ENCODE measurements around the gene ATG16L1. TPM values are rescaled to one million over a fixed set of nuclear protein-coding genes. Genes with fewer than 3 reads are reported as not detected.

Gene ATG16L1
- total RNA-seq, 6 experiments from 2014 or later: 14.7 to 20.2 (median 17.9) TPM

GRCh38 chr2:233223059-233223894 is 28.2 kb upstream of the ATG16L1 start:
- Histone ChIP-seq H3K36me3 (no peaks in the 10 kb centered on the region), H3K4me3 (no peak overlapping the region), H3K4me1 (no peaks in the 10 kb centered on the region), H3K27me3 (no peaks in the 10 kb centered on the region), H3K9me3 (no peaks in the 10 kb centered on the region), H3K27ac (no peak overlapping the region)
- WGBS (ENCODE audit: insufficient coverage, low coverage, low lambda C conversion rate, missing lambda C conversion rate): 73% methylated on average over 14 of the region's 14 CpGs
- intact Hi-C loops (cut with DNase I): no loop called here
- DNase-seq (no peak), ATAC-seq (no peak)
- TF ChIP-seq CTCF (IDR thresholded peaks at IDR 0.05) (no peak), POLR2A (IDR thresholded peaks at IDR 0.05) (no peak)

GRCh38 chr2:233225230-233226068 is 26.0 kb upstream of the ATG16L1 start:
- DNase-seq (no peak), ATAC-seq (no peak)
- no peak overlapping the region for H3K27ac ChIP-seq
- no peak for TF ChIP-seq POLR2A (IDR thresholded peaks at IDR 0.05)
- TF ChIP-seq CTCF (IDR thresholded peaks at IDR 0.05): no peak
- H3K4me3 ChIP-seq: no peak overlapping the region
- no peaks in the 10 kb centered on the region for H3K9me3 ChIP-seq
- WGBS (ENCODE audit: insufficient coverage, low coverage, low lambda C conversion rate, missing lambda C conversion rate): 48% methylated on average over 5 of the region's 5 CpGs
- H3K27me3 ChIP-seq: no peaks in the 10 kb centered on the region
- H3K36me3 ChIP-seq: no peaks in the 10 kb centered on the region
- H3K4me1 ChIP-seq: no peaks in the 10 kb centered on the region
- intact Hi-C loops (cut with DNase I): no loop called here

- ATAC-seq (no peak), DNase-seq (no peak)
- no peak overlapping the region for H3K4me3 ChIP-seq
- intact Hi-C loops (cut with DNase I): no loop called here
- no peaks in the 10 kb centered on the region for H3K9me3 ChIP-seq
- TF ChIP-seq POLR2A (IDR thresholded peaks at IDR 0.05) (no peak), CTCF (IDR thresholded peaks at IDR 0.05) (no peak)
- no peaks in the 10 kb centered on the region for H3K36me3 ChIP-seq
- H3K4me1 ChIP-seq: no peaks in the 10 kb centered on the region
- H3K27ac ChIP-seq: no peak overlapping the region
- H3K27me3 ChIP-seq: no peaks in the 10 kb centered on the region
- 90% methylated on average over 1 of the region's 2 CpGs for WGBS (ENCODE audit: insufficient coverage, low coverage, low lambda C conversion rate, missing lambda C conversion rate)
These were observed 24.9 kb upstream of the ATG16L1 start for GRCh38 chr2:233226511-233227031.

GRCh38 chr2:233227346-233227978 is 24.0 kb upstream of the ATG16L1 start:
- DNase-seq: no peak
- TF ChIP-seq CTCF (IDR thresholded peaks at IDR 0.05) (no peak), POLR2A (IDR thresholded peaks at IDR 0.05) (no peak)

More at GRCh38 chr2:233227346-233227978, 24.0 kb upstream of the ATG16L1 start:
- H3K27me3 ChIP-seq: no peaks in the 10 kb centered on the region
- H3K9me3 ChIP-seq: no peaks in the 10 kb centered on the region
- no peak overlapping the region for H3K4me3 ChIP-seq
- no peaks in the 10 kb centered on the region for H3K36me3 ChIP-seq
- intact Hi-C loops (cut with DNase I): no loop called here
- H3K4me1 ChIP-seq: no peaks in the 10 kb centered on the region
- H3K27ac ChIP-seq: no peak overlapping the region
- no peak for ATAC-seq
- 59% methylated on average over 4 of the region's 7 CpGs for WGBS (ENCODE audit: insufficient coverage, low coverage, low lambda C conversion rate, missing lambda C conversion rate)

Measured in right lobe of liver (tissue), 6 donors.